Gastrocnemius medialis (tissue), 4 donors: ENCODE data around the gene SLC6A6.

Source experiments
- POLR2A ChIP-seq, 2 donors: fragments of 450-650 bp; IDR thresholded peaks; one replicate each; pipeline ENCODE4 v1.6.1; 2017; ENCODE audit warnings: antibody characterized with exemption in 2 of 2, mild to moderate bottlenecking in 2 of 2, moderate library complexity in 2 of 2
- TF ChIP-seq, protein P1 (sequence below), 5 experiments: fragments of 450-650 bp in 3 of 5; fragments of 200-600 bp in 2 of 5; sonication (generic) in 2 of 5; IDR thresholded peaks in 4 of 5; conservative IDR thresholded peaks in 1 of 5; 1 replicate in 4 of 5; 2 replicates in 1 of 5; pipeline ENCODE4 v1.5.1; 2016 to 2019; ENCODE audit warnings: antibody characterized with exemption in 5 of 5, mild to moderate bottlenecking in 3 of 5, moderate library complexity in 3 of 5

DNA sequence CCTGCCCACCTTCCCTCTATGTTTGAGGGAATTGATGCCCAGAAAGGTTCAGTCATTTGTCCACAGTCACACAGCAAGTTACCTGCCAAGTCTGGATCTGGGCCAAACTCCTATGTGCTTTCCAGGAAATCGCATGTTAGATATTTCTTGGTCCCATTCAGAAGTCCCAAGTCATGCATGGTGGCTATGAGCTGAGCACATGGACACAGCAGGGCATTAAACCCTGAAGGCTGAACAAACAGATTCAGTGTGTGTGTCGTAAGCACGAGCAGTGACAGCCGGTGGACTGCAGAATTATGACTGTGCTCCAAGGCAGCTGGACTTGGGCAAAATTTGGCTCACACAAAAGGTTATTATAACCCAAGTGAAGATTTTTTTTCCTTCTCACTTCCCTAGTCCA, 11.4 kb upstream of the SLC6A6 start:
- TF ChIP-seq, protein P1, sequence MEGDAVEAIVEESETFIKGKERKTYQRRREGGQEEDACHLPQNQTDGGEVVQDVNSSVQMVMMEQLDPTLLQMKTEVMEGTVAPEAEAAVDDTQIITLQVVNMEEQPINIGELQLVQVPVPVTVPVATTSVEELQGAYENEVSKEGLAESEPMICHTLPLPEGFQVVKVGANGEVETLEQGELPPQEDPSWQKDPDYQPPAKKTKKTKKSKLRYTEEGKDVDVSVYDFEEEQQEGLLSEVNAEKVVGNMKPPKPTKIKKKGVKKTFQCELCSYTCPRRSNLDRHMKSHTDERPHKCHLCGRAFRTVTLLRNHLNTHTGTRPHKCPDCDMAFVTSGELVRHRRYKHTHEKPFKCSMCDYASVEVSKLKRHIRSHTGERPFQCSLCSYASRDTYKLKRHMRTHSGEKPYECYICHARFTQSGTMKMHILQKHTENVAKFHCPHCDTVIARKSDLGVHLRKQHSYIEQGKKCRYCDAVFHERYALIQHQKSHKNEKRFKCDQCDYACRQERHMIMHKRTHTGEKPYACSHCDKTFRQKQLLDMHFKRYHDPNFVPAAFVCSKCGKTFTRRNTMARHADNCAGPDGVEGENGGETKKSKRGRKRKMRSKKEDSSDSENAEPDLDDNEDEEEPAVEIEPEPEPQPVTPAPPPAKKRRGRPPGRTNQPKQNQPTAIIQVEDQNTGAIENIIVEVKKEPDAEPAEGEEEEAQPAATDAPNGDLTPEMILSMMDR (IDR thresholded peaks at IDR 0.05 in 4 of 5, conservative IDR thresholded peaks at IDR 0.05 in 1 of 5) = no peak
- peak in 1 of 2 donors; percentile 21 for TF ChIP-seq POLR2A (IDR thresholded peaks at IDR 0.05)
